ENCODE data around the gene FYN. TPM values are rescaled to one million over a fixed set of nuclear protein-coding genes. Genes with fewer than 3 reads are reported as not detected.
A peak's percentile ranks its signal among the peaks of the same experiment; 100 is the strongest.

Gene FYN
- total and polyA plus RNA-seq, 2 of the 13 experiments (the other 11 are each of a cell fraction or from before 2014, with no cell fraction given), result 15.5 to 24.6 TPM

DNA sequence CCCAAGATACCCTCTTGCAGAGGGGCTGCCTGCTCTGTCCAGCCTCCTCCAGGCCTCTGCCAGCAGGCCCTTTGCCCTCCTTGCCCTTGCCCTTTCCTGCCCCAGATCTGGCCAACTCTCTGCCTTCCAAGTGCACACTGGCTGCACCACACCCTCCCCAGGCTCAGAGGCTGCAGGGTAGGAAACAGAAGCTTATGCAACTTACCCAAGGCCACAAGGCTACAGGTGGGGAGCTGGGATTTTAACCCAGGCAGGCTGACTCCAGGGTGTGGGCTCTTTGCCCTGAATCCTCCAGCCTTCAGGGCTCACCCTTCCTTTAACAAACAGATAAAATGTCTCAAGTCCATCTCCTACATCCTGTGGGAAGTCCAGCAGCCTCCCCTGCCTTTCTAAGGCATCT is 253.1 kb downstream of the FYN start (continued):
- TF ChIP-seq, protein P1, sequence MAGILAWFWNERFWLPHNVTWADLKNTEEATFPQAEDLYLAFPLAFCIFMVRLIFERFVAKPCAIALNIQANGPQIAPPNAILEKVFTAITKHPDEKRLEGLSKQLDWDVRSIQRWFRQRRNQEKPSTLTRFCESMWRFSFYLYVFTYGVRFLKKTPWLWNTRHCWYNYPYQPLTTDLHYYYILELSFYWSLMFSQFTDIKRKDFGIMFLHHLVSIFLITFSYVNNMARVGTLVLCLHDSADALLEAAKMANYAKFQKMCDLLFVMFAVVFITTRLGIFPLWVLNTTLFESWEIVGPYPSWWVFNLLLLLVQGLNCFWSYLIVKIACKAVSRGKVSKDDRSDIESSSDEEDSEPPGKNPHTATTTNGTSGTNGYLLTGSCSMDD (CRISPR knock-in tag; IDR thresholded peaks at IDR 0.05), result no peak
- TF ChIP-seq SALL1 (CRISPR knock-in tag; IDR thresholded peaks at IDR 0.05), result peak; percentile 53; the same call in 1 of the 2 replicates
- no peak for TF ChIP-seq SOX6 (IDR thresholded peaks at IDR 0.05)
- TF ChIP-seq SOX6 (CRISPR knock-in tag; IDR thresholded peaks at IDR 0.05), result peak; percentile 55
- TF ChIP-seq HOXA5 (CRISPR knock-in tag; IDR thresholded peaks at IDR 0.05), result no peak
- TF ChIP-seq POGZ (CRISPR knock-in tag; IDR thresholded peaks at IDR 0.05), result 0 out of 2 replicates have a peak, but pooled peaks have one; percentile 43
- TF ChIP-seq, protein P2, sequence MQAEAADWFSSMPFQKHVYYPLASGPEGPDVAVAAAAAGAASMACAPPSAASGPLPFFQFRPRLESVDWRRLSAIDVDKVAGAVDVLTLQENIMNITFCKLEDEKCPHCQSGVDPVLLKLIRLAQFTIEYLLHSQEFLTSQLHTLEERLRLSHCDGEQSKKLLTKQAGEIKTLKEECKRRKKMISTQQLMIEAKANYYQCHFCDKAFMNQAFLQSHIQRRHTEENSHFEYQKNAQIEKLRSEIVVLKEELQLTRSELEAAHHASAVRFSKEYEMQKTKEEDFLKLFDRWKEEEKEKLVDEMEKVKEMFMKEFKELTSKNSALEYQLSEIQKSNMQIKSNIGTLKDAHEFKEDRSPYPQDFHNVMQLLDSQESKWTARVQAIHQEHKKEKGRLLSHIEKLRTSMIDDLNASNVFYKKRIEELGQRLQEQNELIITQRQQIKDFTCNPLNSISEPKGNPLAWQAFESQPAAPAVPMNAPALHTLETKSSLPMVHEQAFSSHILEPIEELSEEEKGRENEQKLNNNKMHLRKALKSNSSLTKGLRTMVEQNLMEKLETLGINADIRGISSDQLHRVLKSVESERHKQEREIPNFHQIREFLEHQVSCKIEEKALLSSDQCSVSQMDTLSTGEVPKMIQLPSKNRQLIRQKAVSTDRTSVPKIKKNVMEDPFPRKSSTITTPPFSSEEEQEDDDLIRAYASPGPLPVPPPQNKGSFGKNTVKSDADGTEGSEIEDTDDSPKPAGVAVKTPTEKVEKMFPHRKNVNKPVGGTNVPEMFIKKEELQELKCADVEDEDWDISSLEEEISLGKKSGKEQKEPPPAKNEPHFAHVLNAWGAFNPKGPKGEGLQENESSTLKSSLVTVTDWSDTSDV (CRISPR knock-in tag; IDR thresholded peaks at IDR 0.05), result no peak
- no peak for TF ChIP-seq NBN (conservative IDR thresholded peaks at IDR 0.05)
- no peak for TF ChIP-seq ZNF83 (CRISPR knock-in tag; IDR thresholded peaks at IDR 0.05; ENCODE audit: borderline replicate concordance)
- TF ChIP-seq, protein P3, sequence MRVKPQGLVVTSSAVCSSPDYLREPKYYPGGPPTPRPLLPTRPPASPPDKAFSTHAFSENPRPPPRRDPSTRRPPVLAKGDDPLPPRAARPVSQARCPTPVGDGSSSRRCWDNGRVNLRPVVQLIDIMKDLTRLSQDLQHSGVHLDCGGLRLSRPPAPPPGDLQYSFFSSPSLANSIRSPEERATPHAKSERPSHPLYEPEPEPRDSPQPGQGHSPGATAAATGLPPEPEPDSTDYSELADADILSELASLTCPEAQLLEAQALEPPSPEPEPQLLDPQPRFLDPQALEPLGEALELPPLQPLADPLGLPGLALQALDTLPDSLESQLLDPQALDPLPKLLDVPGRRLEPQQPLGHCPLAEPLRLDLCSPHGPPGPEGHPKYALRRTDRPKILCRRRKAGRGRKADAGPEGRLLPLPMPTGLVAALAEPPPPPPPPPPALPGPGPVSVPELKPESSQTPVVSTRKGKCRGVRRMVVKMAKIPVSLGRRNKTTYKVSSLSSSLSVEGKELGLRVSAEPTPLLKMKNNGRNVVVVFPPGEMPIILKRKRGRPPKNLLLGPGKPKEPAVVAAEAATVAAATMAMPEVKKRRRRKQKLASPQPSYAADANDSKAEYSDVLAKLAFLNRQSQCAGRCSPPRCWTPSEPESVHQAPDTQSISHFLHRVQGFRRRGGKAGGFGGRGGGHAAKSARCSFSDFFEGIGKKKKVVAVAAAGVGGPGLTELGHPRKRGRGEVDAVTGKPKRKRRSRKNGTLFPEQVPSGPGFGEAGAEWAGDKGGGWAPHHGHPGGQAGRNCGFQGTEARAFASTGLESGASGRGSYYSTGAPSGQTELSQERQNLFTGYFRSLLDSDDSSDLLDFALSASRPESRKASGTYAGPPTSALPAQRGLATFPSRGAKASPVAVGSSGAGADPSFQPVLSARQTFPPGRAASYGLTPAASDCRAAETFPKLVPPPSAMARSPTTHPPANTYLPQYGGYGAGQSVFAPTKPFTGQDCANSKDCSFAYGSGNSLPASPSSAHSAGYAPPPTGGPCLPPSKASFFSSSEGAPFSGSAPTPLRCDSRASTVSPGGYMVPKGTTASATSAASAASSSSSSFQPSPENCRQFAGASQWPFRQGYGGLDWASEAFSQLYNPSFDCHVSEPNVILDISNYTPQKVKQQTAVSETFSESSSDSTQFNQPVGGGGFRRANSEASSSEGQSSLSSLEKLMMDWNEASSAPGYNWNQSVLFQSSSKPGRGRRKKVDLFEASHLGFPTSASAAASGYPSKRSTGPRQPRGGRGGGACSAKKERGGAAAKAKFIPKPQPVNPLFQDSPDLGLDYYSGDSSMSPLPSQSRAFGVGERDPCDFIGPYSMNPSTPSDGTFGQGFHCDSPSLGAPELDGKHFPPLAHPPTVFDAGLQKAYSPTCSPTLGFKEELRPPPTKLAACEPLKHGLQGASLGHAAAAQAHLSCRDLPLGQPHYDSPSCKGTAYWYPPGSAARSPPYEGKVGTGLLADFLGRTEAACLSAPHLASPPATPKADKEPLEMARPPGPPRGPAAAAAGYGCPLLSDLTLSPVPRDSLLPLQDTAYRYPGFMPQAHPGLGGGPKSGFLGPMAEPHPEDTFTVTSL (CRISPR knock-in tag; IDR thresholded peaks at IDR 0.05; ENCODE audit: borderline replicate concordance), result no peak
- TF ChIP-seq NFIC (IDR thresholded peaks at IDR 0.05; ENCODE audit: low read length), result no peak
- TF ChIP-seq FOXC1 (CRISPR knock-in tag; IDR thresholded peaks at IDR 0.05; ENCODE audit: borderline replicate concordance), result 0 out of 2 replicates have a peak, but pooled peaks have one; percentile 27
- TF ChIP-seq ZNF34 (CRISPR knock-in tag; IDR thresholded peaks at IDR 0.05; ENCODE audit: borderline replicate concordance), result no peak
- no peak for TF ChIP-seq SRF (IDR thresholded peaks at IDR 0.05; ENCODE audit: low read depth, low read length)
- TF ChIP-seq FOSL2 (CRISPR knock-in tag; IDR thresholded peaks at IDR 0.05), result peak; percentile 11; the same call in 1 of the 2 replicates
- TF ChIP-seq ZNF260 (CRISPR knock-in tag; IDR thresholded peaks at IDR 0.05; ENCODE audit: borderline replicate concordance, low read depth), result no peak
- no peak for TF ChIP-seq U2AF1 (optimal IDR thresholded peaks at IDR 0.05; ENCODE audit: low read depth, low read length)
- no peak for TF ChIP-seq HNRNPUL1 (IDR thresholded peaks at IDR 0.05; ENCODE audit: low read depth, low read length)
- no peak for TF ChIP-seq ZNF160 (CRISPR knock-in tag; IDR thresholded peaks at IDR 0.05)
- no peak for TF ChIP-seq FLYWCH1 (CRISPR knock-in tag; IDR thresholded peaks at IDR 0.05)
- TF ChIP-seq ZNF451 (CRISPR knock-in tag; IDR thresholded peaks at IDR 0.05), result no peak
- TF ChIP-seq, protein P4, sequence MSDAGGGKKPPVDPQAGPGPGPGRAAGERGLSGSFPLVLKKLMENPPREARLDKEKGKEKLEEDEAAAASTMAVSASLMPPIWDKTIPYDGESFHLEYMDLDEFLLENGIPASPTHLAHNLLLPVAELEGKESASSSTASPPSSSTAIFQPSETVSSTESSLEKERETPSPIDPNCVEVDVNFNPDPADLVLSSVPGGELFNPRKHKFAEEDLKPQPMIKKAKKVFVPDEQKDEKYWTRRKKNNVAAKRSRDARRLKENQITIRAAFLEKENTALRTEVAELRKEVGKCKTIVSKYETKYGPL (CRISPR knock-in tag; IDR thresholded peaks at IDR 0.05), result peak; percentile 99

All from HepG2 (cell line).